Hematopoietic multipotent progenitor cell treated with erythropoietin and hydrocortisone succinate and interleukin-3 and kit ligand, for 4 days (in vitro differentiated cells): Measurements from ENCODE around the gene IL18.
"Not testable (repeated sequence)": the region's sequence is repeated elsewhere in the genome, so short reads cannot be mapped to it uniquely, and the experiment has no call there.

Experiments
- DNase-seq: peaks from one replicate; pipeline ENCODE4 v3.0.0-alpha.2; 2015

Gene IL18

GRCh38 chr11:112167145-112167544, 3.3 kb upstream of the IL18 start, which contains the start of gene TEX12:
Gene TEX12 (plus strand): TSS chr11:112167372. CDS start chr11:112169269, 1,897 bp downstream.
- DNase-seq: no peak

GRCh38 chr11:112166562-112166961, 2.7 kb upstream of the IL18 start:
- DNase-seq: no peak

- no peak for DNase-seq
Measured at GRCh38 chr11:112165049-112165448, 1.2 kb upstream of the IL18 start.

DNA sequence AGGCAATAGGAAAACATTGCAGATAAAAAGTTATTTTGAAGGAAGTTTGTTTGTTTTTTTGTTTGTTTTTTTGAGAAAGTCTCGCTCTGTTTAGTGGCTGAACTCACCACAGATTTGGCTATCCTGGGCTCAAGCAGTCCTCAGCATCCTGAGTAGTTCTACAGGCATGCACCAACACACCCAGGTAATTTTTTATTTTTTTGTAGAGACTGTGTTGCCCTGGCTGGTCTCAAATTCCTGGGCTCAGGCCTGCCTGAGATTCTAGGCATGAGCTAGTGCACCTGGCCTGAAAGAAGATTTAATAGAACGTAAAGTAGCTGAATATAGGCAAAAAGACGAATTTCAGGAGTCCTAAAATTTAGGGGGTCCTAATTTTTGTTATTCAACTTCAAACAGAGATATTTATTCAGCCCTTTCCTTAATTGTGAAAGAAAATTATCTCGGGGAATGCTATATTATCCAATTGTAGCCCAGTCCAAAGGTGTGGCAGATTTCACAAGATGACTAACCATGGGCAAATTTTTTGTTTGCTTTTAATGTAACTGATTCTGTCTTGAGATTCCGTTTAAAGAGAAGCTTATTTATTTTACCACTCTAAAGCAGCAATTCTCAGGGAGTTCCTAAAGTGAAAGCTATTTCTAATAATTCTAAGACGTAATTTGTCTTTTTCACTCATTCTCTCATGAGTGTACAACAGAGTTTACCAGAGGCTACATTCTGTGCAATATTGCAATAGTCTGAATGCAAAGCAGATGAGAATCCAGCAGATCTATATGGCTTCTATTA, 940 bp downstream of the IL18 start:
- peak; percentile 13 for DNase-seq

DNA sequence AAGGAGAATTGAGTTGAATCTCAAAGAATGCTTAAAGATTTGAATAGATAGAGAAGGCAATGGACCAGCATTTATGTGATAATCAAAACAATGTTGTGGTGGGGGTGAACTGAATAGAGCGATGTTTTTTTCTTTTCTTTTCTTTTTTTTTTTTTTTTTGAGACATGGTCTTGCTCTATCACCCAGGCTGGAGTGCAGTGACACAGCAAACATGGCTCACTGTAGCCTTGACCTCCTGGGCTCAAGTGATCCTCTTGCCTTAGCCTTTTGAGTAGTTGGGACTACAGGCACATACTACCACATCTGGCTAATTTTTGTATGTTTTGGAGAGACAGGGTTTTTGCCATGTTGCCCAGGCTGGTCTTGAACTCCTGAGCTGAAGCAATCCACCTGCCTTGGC, 1.7 kb downstream of the IL18 start:
- not testable (repeated sequence) for DNase-seq

- DNase-seq: peak; percentile 22
Measured at GRCh38 chr11:112161012-112161411, 2.9 kb downstream of the IL18 start.

DNA sequence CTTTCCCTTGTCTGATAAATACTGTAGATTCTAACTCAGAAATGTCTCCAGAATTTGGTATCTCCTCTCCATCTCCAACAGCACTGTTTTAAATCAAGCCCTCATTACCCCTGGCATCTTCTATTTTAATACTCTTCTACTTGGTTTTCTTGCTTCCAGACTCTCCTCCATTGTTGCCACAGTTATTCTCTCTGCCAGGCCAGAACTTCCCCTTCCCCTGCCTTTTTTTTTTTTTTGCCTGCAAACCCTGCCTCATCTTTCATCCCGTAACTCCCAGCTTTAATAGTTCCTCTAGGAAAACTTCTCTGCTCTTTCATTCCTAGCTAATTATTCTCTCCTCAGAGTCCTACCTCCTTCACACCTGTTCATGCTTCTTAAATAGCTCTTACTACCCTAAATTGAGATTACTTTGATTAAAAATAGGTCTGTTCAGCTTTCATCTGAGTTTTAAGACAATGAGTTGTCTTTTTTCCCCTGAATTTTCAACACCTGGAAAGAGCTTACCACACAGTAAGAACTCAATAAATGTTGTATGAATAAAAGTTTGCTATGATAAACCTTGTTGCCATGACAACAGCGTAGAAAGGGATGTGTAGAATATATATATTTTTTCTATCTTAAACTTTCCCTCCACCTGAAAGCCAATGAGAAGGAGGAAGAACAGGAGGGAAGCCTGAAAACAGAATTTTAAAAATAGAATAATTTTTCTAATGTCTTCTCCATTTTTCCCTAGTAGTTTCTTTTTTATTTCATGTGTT, 3.6 kb downstream of the IL18 start:
- no peak for DNase-seq

DNA sequence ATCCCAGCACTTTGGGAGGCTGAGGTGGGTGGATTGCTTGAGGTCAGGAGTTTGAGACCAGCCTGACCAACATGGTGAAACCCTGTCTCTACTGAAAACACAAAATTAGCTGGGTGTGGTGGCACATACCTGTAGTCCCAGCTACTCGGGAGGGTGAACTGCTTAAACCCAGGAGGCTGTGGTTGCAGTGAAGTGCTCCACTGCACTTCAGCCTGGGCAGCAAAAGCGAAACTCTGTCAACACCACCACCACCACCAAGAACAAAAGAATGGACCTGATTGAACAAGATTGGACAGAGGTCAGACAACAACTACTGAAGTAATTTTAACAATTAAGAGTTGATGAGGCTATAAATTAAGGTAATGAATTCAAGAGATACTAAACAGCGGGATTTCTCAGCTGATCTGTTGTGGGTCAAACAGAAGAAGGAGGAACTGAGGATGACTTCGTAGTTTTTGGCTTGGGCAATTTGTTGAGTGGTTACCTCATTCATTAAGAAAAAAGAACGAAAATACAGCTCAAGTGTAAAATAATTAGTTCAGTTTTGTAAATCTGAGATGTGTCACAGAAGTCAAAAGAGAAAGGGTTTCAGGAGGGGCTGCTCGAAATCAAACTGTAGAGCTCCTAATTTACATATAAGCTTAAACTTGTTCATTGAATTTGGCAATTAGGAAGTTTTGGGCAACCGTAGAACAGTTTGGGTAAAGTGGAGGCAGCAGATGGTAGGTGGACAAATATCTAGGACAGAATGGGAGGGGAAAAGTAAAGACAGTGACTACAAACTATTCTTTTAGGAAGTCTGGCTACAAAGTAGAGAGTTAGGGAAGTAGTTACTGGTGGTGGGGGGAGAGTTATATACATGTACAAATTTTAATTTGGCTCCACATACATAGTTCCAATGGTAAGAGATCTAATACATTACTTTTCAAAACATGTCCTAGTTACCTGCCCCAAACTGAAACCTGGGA, 4.5 kb downstream of the IL18 start:
- peak; percentile 50 for DNase-seq

- peak; percentile 50 for DNase-seq
Measured at GRCh38 chr11:112156956-112157766, 6.7 kb downstream of the IL18 start.

- DNase-seq: peak; percentile 59
Measured at GRCh38 chr11:112156153-112156955, 7.5 kb downstream of the IL18 start.

DNA sequence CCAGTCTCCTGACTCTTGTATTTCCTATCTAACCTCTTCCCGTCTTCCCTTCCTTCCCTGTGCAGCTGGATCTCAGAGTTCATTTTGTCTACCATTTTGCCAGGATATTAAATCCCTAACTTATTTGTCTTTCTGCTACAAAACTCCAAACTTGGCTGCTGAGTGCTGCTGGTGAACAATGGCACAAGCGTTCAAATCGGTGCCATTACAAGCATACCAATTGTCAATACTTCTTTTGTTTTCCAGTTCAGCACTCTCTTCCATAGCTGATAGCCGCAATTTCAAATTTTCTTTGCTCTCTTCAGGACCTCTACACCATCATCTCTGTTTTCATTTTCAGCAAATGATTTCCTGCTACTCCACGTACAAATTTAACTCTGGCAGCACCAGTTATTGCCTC, 13.4 kb downstream of the IL18 start:
- no peak for DNase-seq

DNA sequence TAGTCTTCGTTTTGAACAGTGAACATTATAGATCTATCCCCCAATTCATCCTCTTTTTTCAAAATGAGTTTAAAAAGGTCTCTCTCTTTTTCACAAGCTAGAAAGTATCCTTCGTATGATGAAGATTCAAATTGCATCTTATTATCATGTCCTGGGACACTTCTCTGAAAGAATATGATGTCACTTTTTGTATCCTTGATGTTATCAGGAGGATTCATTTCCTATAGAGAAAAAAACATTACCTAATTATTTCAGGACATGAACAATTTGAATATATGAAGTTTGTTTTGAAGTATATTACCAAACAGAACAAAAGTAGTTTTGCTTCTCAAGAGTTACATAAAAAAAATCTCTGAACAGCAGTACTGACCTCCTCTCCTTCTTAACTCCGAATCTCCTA, 20.3 kb downstream of the IL18 start:
- DNase-seq: no peak

- no peak for DNase-seq
Measured at GRCh38 chr11:112134473-112134872, 29.4 kb downstream of the IL18 start.

GRCh38 chr11:112132737-112133136, 31.2 kb downstream of the IL18 start:
- peak; percentile 14 for DNase-seq

DNA sequence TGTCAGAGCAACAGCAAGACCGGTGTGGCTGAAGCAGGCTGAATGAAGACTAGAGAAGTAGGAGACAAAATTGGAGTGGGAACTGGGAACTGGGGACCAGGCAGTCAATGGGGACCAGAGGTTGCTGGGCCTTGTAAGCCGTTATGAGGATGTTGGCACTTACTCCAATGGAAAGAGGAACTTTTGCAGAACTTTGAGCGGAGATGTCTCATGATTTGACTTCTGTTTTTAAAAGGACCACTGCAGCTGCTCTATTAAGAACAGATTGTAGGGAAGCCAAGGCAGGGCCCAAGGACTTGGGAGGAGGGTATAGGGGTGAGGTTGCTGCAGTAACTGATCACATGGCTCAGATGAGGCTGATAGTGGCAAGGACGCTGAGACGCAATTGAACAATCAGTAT, 34.2 kb downstream of the IL18 start:
- peak; percentile 65 for DNase-seq

DNA sequence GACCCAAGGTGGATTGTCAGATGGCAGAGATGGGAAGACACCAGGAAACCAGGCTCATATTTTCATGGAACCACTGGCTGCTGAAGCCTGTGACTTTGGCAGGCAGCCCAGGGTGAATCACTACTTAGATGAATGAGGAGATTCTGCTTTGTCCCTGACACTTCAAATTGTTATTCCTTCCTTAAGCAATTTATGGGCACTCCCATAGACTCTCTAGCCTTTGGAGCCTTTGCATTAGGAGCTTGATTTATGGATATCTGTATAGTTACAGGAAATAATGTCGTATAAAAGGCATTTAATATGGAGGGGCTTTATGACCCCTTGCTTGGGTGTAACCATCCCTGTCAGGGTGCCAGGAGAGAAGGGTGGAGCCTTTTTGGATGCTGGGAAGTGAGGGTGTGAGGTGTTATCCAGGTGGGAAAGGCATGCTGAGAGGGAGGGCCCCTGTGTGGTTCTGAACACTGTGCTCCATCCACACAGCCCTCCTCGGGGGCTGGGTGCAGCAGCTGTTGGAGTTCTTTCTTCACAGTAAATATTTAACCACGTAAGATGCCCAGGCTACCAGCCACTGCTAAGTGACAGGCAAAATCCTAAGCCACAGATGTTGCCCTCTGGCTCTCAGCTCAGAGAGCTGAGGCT, 35.3 kb downstream of the IL18 start:
- DNase-seq: peak; percentile 22

GRCh38 chr11:112127056-112127455, 36.8 kb downstream of the IL18 start:
- no peak for DNase-seq

GRCh38 chr11:112123129-112123528, 40.8 kb downstream of the IL18 start:
- no peak for DNase-seq

DNA sequence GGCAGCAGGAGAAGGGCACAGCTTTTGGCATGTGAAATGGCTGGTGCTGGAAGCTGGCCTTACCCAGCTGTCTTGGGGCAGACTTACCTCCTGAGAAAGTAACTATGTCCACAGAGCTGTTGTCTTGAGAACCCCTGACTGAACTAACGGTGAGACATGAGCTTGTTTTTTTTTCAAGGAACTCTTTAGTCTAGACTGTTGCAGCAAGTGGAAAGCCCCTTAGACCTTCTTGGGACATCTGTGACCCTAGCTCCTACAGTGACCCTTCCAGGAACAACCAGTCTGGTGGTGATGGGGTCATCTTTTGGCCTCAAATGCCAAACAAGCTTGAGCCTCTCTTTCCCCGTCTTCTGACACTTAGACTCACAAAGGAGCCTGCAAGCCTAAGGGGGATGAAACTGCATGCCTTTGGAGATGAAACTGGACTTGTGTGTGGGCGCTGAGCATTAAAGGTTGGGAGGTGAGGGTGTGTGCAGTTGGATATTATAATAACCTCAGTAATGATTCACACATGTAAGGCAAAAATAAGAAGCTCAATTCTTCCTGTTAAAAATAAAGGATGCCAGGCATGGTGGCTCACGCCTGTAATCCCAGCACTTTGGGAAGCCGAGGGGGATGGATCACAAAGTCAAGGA, 41.8 kb downstream of the IL18 start:
- DNase-seq: no peak

- no peak for DNase-seq
Measured at GRCh38 chr11:112118176-112118575, 45.7 kb downstream of the IL18 start.
